OCI-LY1 (cell line): Measurements from ENCODE around the gene NT5DC1.

ENCODE experiments used
- H2AFZ ChIP-seq: fragments of 200-600 bp; sonication (generic), shearing (Covaris generic); 2 replicates; pipeline ENCODE4 v1.6.0; 2014; ENCODE audit warnings: antibody characterized with exemption, mild to moderate bottlenecking, low read length
- H3F3A ChIP-seq: fragments of 200-600 bp; sonication (generic), shearing (Covaris generic); 2 replicates; pipeline ENCODE4 v1.6.0; 2014; ENCODE audit warnings: mild to moderate bottlenecking, antibody characterized with exemption, low read length, moderate library complexity; ENCODE audit not compliant: insufficient read depth
- H3K27ac ChIP-seq: fragments of 200-600 bp; sonication (generic); 2 replicates; pipeline ENCODE4 v1.5.1; 2014; ENCODE audit warnings: low read length, mixed run types, mild to moderate bottlenecking, low read depth; ENCODE audit not compliant: poor library complexity, severe bottlenecking
- H3K27me3 ChIP-seq: fragments of 200-600 bp; sonication (generic); 2 replicates; pipeline ENCODE4 v1.6.0; 2014; ENCODE audit warnings: antibody characterized with exemption, mild to moderate bottlenecking, low read length, moderate library complexity; ENCODE audit not compliant: insufficient read depth
- H3K36me3 ChIP-seq: fragments of 200-600 bp; sonication (generic); 2 replicates; pipeline ENCODE4 v1.6.1; 2014; ENCODE audit warnings: mild to moderate bottlenecking, antibody characterized with exemption, low read length, moderate library complexity, mixed read lengths; ENCODE audit not compliant: insufficient read depth
- H3K4me1 ChIP-seq: fragments of 200-600 bp; sonication (generic); 2 replicates; pipeline ENCODE4 v1.5.1; 2014; ENCODE audit warnings: mild to moderate bottlenecking, low read length, moderate library complexity; ENCODE audit not compliant: insufficient read depth, severe bottlenecking
- H3K4me2 ChIP-seq: fragments of 200-600 bp; sonication (generic), shearing (Covaris generic); 2 replicates; pipeline ENCODE4 v1.6.1; 2014; ENCODE audit warnings: low read length
- H3K4me3 ChIP-seq: fragments of 200-600 bp; sonication (generic); 2 replicates; pipeline ENCODE4 v1.5.1; 2014; ENCODE audit warnings: low read length, low read depth, mild to moderate bottlenecking, mixed read lengths; ENCODE audit not compliant: poor library complexity, severe bottlenecking
- H3K79me2 ChIP-seq: fragments of 200-600 bp; shearing (Covaris generic); 2 replicates; pipeline ENCODE4 v1.6.1; 2016; ENCODE audit warnings: mixed run types, low read length, mixed read lengths; ENCODE audit not compliant: insufficient read depth
- H3K9ac ChIP-seq: fragments of 200-600 bp; sonication (generic), shearing (Covaris generic); 2 replicates; pipeline ENCODE4 v1.6.1; 2014; ENCODE audit warnings: mild to moderate bottlenecking, low read length, mixed read lengths
- H3K9me2 ChIP-seq: fragments of 200-600 bp; sonication (generic), shearing (Covaris generic); 2 replicates; pipeline ENCODE4 v1.6.1; 2014; ENCODE audit warnings: low read depth, mild to moderate bottlenecking, low read length, mixed read lengths
- H3K9me3 ChIP-seq: fragments of 200-600 bp; shearing (Covaris generic); 2 replicates; pipeline ENCODE4 v1.6.1; 2014; ENCODE audit warnings: low read length, mixed read lengths
- H4K20me1 ChIP-seq: fragments of 200-600 bp; sonication (generic), shearing (Covaris generic); 2 replicates; pipeline ENCODE4 v1.6.0; 2016; ENCODE audit warnings: mild to moderate bottlenecking, low read length; ENCODE audit not compliant: insufficient read depth
- CTCF ChIP-seq: fragments of 200-600 bp; sonication (generic), shearing (Covaris generic); IDR thresholded peaks from 2 replicates; pipeline ENCODE4 v1.5.1; 2017; ENCODE audit warnings: mild to moderate bottlenecking, antibody characterized with exemption, low read length, moderate library complexity, mixed read lengths
- EZH2 ChIP-seq: fragments of 200-600 bp; sonication (generic), shearing (Covaris generic); IDR thresholded peaks from 2 replicates; pipeline ENCODE4 v1.8.0; 2017; ENCODE audit warnings: borderline replicate concordance, mixed run types, mild to moderate bottlenecking, antibody characterized with exemption, low read length, moderate library complexity, mixed read lengths

NT5DC1 gene

DNA sequence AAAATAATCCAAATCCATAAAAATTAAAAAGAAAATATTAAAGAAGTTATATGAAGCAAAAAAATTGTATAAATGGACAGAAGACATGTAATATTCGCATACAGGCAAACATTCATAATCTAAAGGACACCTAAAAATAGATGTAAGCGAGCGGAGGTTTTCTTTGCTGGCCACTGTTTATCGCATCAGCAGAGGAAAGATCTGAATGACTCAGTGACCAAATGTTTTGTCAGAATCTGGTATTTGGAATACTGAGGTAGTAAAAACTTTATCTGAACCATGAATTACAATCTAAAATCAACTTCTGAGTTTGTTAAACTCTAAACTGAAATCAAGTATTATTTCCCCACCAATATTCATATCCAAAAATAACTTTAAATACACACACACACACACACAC is 145.4 kb downstream of the NT5DC1 start:
- Histone ChIP-seq H3K4me3 (no peak overlapping the region), H3K27me3 (no peaks in the 10 kb centered on the region), H3K9me3 (no peaks in the 10 kb centered on the region), H3K79me2 (no peaks in the 10 kb centered on the region), H4K20me1 (no peaks in the 10 kb centered on the region), H3K9me2 (no peaks in the 10 kb centered on the region), H3K36me3 (0 out of 2 replicates have a peak, but pooled peaks cover 5% of the 10 kb centered on the region), H3K4me2 (no peak overlapping the region), H2AFZ (no peak overlapping the region), H3K4me1 (peaks cover 15% of the 10 kb centered on the region), H3K9ac (no peak overlapping the region), H3F3A (no peaks in the 10 kb centered on the region), H3K27ac (no peak overlapping the region)
- TF ChIP-seq CTCF (no peak), EZH2 (no peak)

- Histone ChIP-seq H3F3A (no peaks in the 10 kb centered on the region), H3K36me3 (peaks cover 12% of the 10 kb centered on the region; the same call in 1 of the 2 replicates), H3K27me3 (no peaks in the 10 kb centered on the region), H3K4me1 (peaks cover 27% of the 10 kb centered on the region), H3K9me2 (no peaks in the 10 kb centered on the region), H3K27ac (no peak overlapping the region), H3K79me2 (0 out of 2 replicates have a peak, but pooled peaks cover under 1% of the 10 kb centered on the region), H3K4me3 (no peak overlapping the region), H2AFZ (no peak overlapping the region), H4K20me1 (no peaks in the 10 kb centered on the region), H3K9me3 (no peaks in the 10 kb centered on the region), H3K4me2 (no peak overlapping the region), H3K9ac (no peak overlapping the region)
- TF ChIP-seq CTCF: no peak
- no peak for TF ChIP-seq EZH2
These were observed 146.6 kb downstream of the NT5DC1 start for GRCh38 chr6:116247285-116247684.

- Histone ChIP-seq H2AFZ (no peak overlapping the region), H3K36me3 (peaks cover 15% of the 10 kb centered on the region; the same call in 1 of the 2 replicates), H4K20me1 (no peaks in the 10 kb centered on the region), H3K27ac (no peak overlapping the region), H3F3A (no peaks in the 10 kb centered on the region), H3K9me3 (no peaks in the 10 kb centered on the region), H3K9ac (no peak overlapping the region), H3K27me3 (no peaks in the 10 kb centered on the region), H3K4me2 (no peak overlapping the region), H3K9me2 (no peaks in the 10 kb centered on the region), H3K4me1 (peaks cover 37% of the 10 kb centered on the region), H3K4me3 (no peak overlapping the region), H3K79me2 (0 out of 2 replicates have a peak, but pooled peaks cover 5% of the 10 kb centered on the region)
- TF ChIP-seq CTCF (no peak), EZH2 (no peak)
These were observed 147.9 kb downstream of the NT5DC1 start for GRCh38 chr6:116248577-116248976.
